Endothelial cell of coronary artery (primary cell): ENCODE results near the gene UGT1A5. TPM values are rescaled to one million over a fixed set of nuclear protein-coding genes. Genes with fewer than 3 reads are reported as not detected.

Experiments used
- total RNA-seq: library from RNA; depleted of rRNA; stranded (reverse); fragments of >200 nt; gene quantifications from 2 replicates; pipeline ENCODE4 v1.2.3, GENCODE V29; 2014

Gene UGT1A5
- total RNA-seq: not detected in 2 replicates

DNA sequence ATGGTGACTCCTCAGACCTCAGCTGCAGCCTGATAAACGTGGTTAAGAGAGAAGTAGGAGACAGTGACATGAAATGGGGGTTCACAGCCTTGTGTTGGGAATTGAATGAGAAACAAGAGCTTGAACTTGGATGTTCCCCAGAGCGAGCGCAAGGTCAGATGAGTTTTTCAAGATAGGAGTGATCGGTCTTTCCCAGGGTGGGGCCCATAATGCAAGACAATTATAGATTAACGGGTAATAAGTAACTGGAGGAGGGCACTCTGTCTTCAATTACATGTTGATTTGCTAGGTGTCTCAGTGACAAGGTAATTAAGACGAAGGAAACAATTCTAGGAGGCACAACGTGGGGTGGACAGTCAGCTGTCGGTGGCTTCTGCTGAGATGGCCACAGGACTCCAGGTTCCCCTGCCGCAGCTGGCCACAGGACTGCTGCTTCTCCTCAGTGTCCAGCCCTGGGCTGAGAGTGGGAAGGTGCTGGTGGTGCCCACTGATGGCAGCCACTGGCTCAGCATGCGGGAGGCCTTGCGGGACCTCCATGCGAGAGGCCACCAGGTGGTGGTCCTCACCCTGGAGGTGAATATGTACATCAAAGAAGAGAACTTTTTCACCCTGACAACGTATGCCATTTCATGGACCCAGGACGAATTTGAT, at the start of gene UGT1A5:
UGT1A5 (plus strand) TSS at position 297 of the 651 bp plus-strand sequence; CDS start at position 382, 85 bp downstream.

DNA sequence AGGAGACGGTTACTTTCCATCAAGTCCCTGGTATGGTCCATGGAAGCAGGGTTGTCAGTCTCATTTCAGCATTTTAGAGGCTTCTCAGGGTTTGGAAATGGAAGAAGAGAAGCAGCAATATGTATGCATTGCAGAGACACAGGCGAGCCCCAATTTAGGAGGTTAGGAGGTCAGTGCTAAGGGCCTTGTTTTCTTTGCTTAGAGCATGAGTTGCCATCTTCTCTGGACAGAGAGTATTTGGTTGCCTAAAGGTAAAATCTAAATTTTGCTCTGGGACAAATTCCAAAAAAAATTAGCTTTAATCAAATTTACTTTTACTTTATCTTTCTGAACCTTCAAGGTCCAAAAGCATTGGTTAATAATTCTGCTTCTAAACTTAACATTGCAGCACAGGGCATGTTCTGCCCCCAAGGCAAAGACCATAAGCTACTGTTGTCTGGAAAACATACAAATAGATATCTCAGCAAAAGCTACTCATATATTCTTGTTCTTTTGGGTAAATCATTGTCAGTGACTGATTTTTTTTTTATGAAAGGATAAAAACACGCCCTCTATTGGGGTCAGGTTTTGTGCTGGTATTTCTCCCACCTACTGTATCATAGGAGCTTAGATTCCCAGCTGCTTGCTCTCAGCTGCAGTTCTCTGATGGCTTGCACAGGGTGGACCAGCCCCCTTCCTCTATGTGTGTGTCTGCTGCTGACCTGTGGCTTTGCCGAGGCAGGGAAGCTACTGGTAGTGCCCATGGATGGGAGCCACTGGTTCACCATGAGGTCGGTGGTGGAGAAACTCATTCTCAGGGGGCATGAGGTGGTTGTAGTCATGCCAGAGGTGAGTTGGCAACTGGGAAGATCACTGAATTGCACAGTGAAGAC, 41.2 kb upstream of the UGT1A5 start, which contains the start of gene UGT1A9:
UGT1A9 (plus strand) TSS at position 609 of the 872 bp plus-strand sequence; CDS start at position 646, 37 bp downstream.

DNA sequence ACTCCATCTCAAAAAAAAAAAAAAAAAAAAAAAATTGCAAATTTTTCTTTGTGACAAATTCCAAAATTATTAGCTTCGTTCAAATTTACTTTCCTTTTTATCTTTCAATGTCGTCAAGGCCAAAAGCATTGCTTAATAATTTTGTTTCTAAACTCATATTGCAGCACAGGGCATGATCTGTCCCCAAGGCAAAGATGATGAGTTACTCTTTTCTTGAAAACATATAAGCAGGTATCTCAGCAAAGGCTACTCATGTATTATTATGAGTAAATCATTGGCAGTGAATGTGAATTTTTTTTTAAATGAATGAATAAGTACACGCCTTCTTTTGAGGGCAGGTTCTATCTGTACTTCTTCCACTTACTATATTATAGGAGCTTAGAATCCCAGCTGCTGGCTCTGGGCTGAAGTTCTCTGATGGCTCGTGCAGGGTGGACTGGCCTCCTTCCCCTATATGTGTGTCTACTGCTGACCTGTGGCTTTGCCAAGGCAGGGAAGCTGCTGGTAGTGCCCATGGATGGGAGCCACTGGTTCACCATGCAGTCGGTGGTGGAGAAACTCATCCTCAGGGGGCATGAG, 31.1 kb upstream of the UGT1A5 start, which contains the start of gene UGT1A7:
UGT1A7 (plus strand) TSS at position 381 of the 579 bp plus-strand sequence; CDS start at position 418, 37 bp downstream.

DNA sequence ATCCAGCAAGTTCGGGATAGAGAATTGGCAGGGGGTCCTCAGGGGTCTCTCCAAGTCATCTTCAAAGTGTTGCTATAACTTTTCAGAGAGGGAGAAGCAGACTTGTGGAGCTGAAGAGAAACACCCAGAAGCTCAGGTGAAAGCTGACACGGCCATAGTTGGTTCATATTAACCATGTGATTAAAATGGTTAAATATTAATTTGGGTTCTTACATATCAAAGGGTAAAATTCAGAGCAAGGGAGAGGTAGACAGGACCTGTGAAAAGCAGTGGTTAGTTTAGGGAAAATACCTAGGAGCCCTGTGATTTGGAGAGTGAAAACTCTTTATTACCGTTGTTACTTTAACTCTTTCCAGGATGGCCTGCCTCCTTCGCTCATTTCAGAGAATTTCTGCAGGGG, 20.1 kb upstream of the UGT1A5 start, which contains the start of gene UGT1A6:
UGT1A6 (plus strand) TSS at position 243 of the 400 bp plus-strand sequence; CDS start at position 358, 115 bp downstream.

DNA sequence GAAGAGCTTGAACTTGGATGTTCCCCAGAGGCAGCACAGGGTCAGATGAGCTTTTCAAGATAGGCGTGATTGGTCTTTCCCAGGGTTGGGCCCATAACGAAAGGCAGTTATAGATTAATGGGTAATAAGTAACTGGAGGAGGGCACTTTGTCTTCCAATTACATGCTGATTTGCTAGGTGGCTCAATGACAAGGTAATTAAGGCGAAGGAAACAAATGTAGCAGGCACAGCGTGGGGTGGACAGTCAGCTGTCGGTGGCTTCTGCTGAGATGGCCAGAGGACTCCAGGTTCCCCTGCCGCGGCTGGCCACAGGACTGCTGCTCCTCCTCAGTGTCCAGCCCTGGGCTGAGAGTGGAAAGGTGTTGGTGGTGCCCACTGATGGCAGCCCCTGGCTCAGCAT, 5.8 kb downstream of the UGT1A5 start, which contains the start of gene UGT1A4:
UGT1A4 (plus strand) TSS at position 185 of the 400 bp plus-strand sequence; CDS start at position 270, 85 bp downstream.

DNA sequence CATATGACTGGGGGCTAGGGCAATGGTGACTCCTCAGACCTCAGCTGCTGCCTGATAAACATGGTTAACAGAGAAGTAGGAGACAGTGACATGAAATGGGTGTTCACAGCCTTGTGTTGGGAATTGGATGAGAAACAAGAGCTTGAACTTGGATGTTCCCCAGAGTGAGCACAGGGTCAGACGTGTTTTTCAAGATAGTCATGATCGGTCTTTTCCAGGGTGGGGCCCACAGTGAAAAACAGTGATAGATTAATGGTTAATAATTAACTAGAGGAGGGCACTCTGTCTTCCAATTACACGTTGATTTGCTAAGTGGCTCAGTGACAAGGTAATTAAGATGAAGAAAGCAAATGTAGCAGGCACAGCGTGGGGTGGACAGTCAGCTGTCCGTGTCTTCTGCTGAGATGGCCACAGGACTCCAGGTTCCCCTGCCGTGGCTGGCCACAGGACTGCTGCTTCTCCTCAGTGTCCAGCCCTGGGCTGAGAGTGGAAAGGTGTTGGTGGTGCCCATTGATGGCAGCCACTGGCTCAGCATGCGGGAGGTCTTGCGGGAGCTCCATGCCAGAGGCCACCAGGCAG, 16.1 kb downstream of the UGT1A5 start, which contains the start of gene UGT1A3:
UGT1A3 (plus strand) TSS at position 320 of the 579 bp plus-strand sequence; CDS start at position 405, 85 bp downstream.

DNA sequence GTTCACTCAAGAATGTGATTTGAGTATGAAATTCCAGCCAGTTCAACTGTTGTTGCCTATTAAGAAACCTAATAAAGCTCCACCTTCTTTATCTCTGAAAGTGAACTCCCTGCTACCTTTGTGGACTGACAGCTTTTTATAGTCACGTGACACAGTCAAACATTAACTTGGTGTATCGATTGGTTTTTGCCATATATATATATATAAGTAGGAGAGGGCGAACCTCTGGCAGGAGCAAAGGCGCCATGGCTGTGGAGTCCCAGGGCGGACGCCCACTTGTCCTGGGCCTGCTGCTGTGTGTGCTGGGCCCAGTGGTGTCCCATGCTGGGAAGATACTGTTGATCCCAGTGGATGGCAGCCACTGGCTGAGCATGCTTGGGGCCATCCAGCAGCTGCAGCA, 47.3 kb downstream of the UGT1A5 start, which contains the start of gene UGT1A1:
UGT1A1 (plus strand) TSS at position 228 of the 400 bp plus-strand sequence; CDS start at position 246, 18 bp downstream.

DNA sequence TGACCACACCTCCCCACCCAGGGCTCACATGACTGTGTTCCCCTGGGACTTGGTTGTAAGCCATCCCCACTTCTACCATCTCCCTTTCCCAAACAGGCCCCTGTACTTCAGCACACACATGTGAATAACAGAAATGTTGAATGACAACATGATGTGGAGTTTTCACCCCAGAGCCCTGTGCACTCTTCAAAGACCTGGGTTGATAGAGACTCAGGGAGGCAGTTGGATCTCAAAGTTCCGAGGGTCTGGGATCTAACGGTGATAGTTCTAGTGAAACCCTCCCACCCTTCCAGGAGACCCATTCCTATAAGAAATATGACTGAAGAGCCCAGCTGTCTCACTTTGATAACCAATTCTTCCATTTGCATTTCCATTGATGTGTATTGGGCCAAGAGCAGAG, 65.3 kb downstream of the UGT1A5 start, which contains the start of gene MROH2A:
MROH2A (plus strand) TSS at position 301 of the 400 bp plus-strand sequence. CDS start 1,029 bp downstream, outside the sequence.

Other genes with a start within 250 kb of the UGT1A5 start
- 16.6 and 24.1 TPM in 2 replicates for gene USP40, start 146.1 kb upstream of the UGT1A5 start, total RNA-seq
- gene UGT1A8, start 95.3 kb upstream of the UGT1A5 start, total RNA-seq: not detected in 2 replicates
- not detected in 2 replicates for gene UGT1A10, start 76.5 kb upstream of the UGT1A5 start, total RNA-seq
- not detected in 2 replicates for gene UGT1A9, start 41.0 kb upstream of the UGT1A5 start, total RNA-seq
- gene UGT1A7, start 31.0 kb upstream of the UGT1A5 start, total RNA-seq: not detected in 2 replicates
- gene UGT1A6, start 20.0 kb upstream of the UGT1A5 start, total RNA-seq: not detected in 2 replicates
- not detected in 2 replicates for gene UGT1A4, start 5.8 kb downstream of the UGT1A5 start, total RNA-seq
- gene UGT1A3, start 16.1 kb downstream of the UGT1A5 start, total RNA-seq: not detected in 2 replicates
- not detected in 2 replicates for gene UGT1A1, start 47.4 kb downstream of the UGT1A5 start, total RNA-seq
- gene MROH2A, start 65.4 kb downstream of the UGT1A5 start, total RNA-seq: not detected in 2 replicates
- gene HJURP, start 141.6 kb downstream of the UGT1A5 start, total RNA-seq: 7.9 and 19.0 TPM in 2 replicates
- gene TRPM8, start 204.5 kb downstream of the UGT1A5 start, total RNA-seq: not detected in 2 replicates